ENCODE measurements around the gene ARHGAP15. TPM values are rescaled to one million over a fixed set of nuclear protein-coding genes. Genes with fewer than 3 reads are reported as not detected.

The ARHGAP15 gene
- total RNA-seq, 1 experiment from 2014 or later: not detected

GRCh38 chr2:143550500-143550899 lies 421.3 kb downstream of the ARHGAP15 start:
- intact Hi-C loops (cut with micrococcal nuclease; ENCODE audit: unreplicated experiment): no loop called here
- Histone ChIP-seq H3K36me3 (ENCODE audit: low read depth) (no peaks in the 10 kb centered on the region), H3K9me3 (ENCODE audit: insufficient read depth, low read depth) (no peaks in the 10 kb centered on the region), H3K4me3 (no peak overlapping the region), H4K20me1 (ENCODE audit: insufficient read depth) (no peaks in the 10 kb centered on the region), H3K4me2 (no peak overlapping the region), H3K9me2 (ENCODE audit: insufficient read depth) (no peaks in the 10 kb centered on the region), H3K79me2 (ENCODE audit: low read depth) (no peaks in the 10 kb centered on the region), H2AFZ (no peak overlapping the region), H3K27me3 (ENCODE audit: insufficient read depth, low read depth) (no peaks in the 10 kb centered on the region), H3K4me1 (replicated peaks; ENCODE audit: insufficient read depth) (no peaks in the 10 kb centered on the region), H3K27ac (no peak overlapping the region), H3F3A (ENCODE audit: insufficient read depth, low read depth) (no peaks in the 10 kb centered on the region)
- ChIA-PET POLR2A (ENCODE audit: unreplicated experiment) (no interaction called here), CTCF (no interaction called here)
- no peak for TF ChIP-seq EZH2 (IDR thresholded peaks at IDR 0.05; ENCODE audit: low read depth)
- no peak for TF ChIP-seq CTCF (conservative IDR thresholded peaks at IDR 0.05)
- BruUV-seq (replicated peaks): no TSS peak
- no peak for DNase-seq

GRCh38 chr2:143551971-143552650 lies 422.9 kb downstream of the ARHGAP15 start:
- BruUV-seq (replicated peaks): no TSS peak
- DNase-seq: no peak
- Histone ChIP-seq H3F3A (ENCODE audit: insufficient read depth, low read depth) (no peaks in the 10 kb centered on the region), H3K9me3 (ENCODE audit: insufficient read depth, low read depth) (no peaks in the 10 kb centered on the region), H3K27me3 (ENCODE audit: insufficient read depth, low read depth) (no peaks in the 10 kb centered on the region), H3K4me3 (no peak overlapping the region), H4K20me1 (ENCODE audit: insufficient read depth) (no peaks in the 10 kb centered on the region), H3K9me2 (ENCODE audit: insufficient read depth) (no peaks in the 10 kb centered on the region), H3K79me2 (ENCODE audit: low read depth) (no peaks in the 10 kb centered on the region), H3K27ac (no peak overlapping the region), H3K36me3 (ENCODE audit: low read depth) (no peaks in the 10 kb centered on the region), H3K4me2 (no peak overlapping the region), H2AFZ (peak overlapping the region; percentile 52; the same call in 1 of the 2 replicates), H3K4me1 (replicated peaks; ENCODE audit: insufficient read depth) (no peaks in the 10 kb centered on the region)
- TF ChIP-seq EZH2 (IDR thresholded peaks at IDR 0.05; ENCODE audit: low read depth): no peak
- no peak for TF ChIP-seq CTCF (conservative IDR thresholded peaks at IDR 0.05)
- CTCF ChIA-PET: no interaction called here
- intact Hi-C loops (cut with micrococcal nuclease; ENCODE audit: unreplicated experiment): no loop called here
- POLR2A ChIA-PET (ENCODE audit: unreplicated experiment): no interaction called here

- ChIA-PET POLR2A (ENCODE audit: unreplicated experiment) (no interaction called here), CTCF (no interaction called here)
- H3K36me3 ChIP-seq (ENCODE audit: low read depth): no peaks in the 10 kb centered on the region
- no peaks in the 10 kb centered on the region for H3K27me3 ChIP-seq (ENCODE audit: insufficient read depth, low read depth)
- H3F3A ChIP-seq (ENCODE audit: insufficient read depth, low read depth): no peaks in the 10 kb centered on the region
- H2AFZ ChIP-seq: no peak overlapping the region
- no peaks in the 10 kb centered on the region for H3K9me3 ChIP-seq (ENCODE audit: insufficient read depth, low read depth)
- TF ChIP-seq EZH2 (IDR thresholded peaks at IDR 0.05; ENCODE audit: low read depth) (no peak), CTCF (conservative IDR thresholded peaks at IDR 0.05) (no peak)
- H3K4me1 ChIP-seq (replicated peaks; ENCODE audit: insufficient read depth): no peaks in the 10 kb centered on the region
- H3K79me2 ChIP-seq (ENCODE audit: low read depth): no peaks in the 10 kb centered on the region
- no TSS peak for BruUV-seq (replicated peaks)
- no peak overlapping the region for H3K27ac ChIP-seq
- no peak overlapping the region for H3K4me3 ChIP-seq
- intact Hi-C loops (cut with micrococcal nuclease; ENCODE audit: unreplicated experiment): no loop called here
- no peak overlapping the region for H3K4me2 ChIP-seq
- DNase-seq: no peak
- no peaks in the 10 kb centered on the region for H4K20me1 ChIP-seq (ENCODE audit: insufficient read depth)
- no peaks in the 10 kb centered on the region for H3K9me2 ChIP-seq (ENCODE audit: insufficient read depth)
These were observed 424.0 kb downstream of the ARHGAP15 start for GRCh38 chr2:143553261-143553660.
